Measurements from ENCODE around the gene CCDC85C. TPM values are rescaled to one million over a fixed set of nuclear protein-coding genes. Genes with fewer than 3 reads are reported as not detected.

CCDC85C gene
- total RNA-seq, 1 experiment from 2014 or later: 35.8 TPM

- TF ChIP-seq ARID4B (CRISPR knock-in tag; IDR thresholded peaks at IDR 0.05; ENCODE audit: borderline replicate concordance): peak; percentile 99
- TF ChIP-seq PRDM15 (CRISPR knock-in tag; IDR thresholded peaks at IDR 0.05): peak; percentile 82
- peak; percentile 96 for TF ChIP-seq NR1H2 (CRISPR knock-in tag; IDR thresholded peaks at IDR 0.05)
- TF ChIP-seq CREB1 (CRISPR knock-in tag; IDR thresholded peaks at IDR 0.05): peak; percentile 96
- TF ChIP-seq NFATC4 (CRISPR knock-in tag; IDR thresholded peaks at IDR 0.05): no peak
- peak; percentile 99 for TF ChIP-seq ELF4 (CRISPR knock-in tag; IDR thresholded peaks at IDR 0.05; ENCODE audit: low read depth)
- TF ChIP-seq CTCF (IDR thresholded peaks at IDR 0.05): no peak
- TF ChIP-seq, protein P1, sequence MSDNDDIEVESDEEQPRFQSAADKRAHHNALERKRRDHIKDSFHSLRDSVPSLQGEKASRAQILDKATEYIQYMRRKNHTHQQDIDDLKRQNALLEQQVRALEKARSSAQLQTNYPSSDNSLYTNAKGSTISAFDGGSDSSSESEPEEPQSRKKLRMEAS (CRISPR knock-in tag; IDR thresholded peaks at IDR 0.05): peak; percentile 98
- 0 out of 2 replicates have a peak, but pooled peaks have one; percentile 3 for TF ChIP-seq ERG (CRISPR knock-in tag; IDR thresholded peaks at IDR 0.05)
These were observed at the start of gene CCDC85C (continued) for GRCh38 chr14:99603471-99604277.

DNA sequence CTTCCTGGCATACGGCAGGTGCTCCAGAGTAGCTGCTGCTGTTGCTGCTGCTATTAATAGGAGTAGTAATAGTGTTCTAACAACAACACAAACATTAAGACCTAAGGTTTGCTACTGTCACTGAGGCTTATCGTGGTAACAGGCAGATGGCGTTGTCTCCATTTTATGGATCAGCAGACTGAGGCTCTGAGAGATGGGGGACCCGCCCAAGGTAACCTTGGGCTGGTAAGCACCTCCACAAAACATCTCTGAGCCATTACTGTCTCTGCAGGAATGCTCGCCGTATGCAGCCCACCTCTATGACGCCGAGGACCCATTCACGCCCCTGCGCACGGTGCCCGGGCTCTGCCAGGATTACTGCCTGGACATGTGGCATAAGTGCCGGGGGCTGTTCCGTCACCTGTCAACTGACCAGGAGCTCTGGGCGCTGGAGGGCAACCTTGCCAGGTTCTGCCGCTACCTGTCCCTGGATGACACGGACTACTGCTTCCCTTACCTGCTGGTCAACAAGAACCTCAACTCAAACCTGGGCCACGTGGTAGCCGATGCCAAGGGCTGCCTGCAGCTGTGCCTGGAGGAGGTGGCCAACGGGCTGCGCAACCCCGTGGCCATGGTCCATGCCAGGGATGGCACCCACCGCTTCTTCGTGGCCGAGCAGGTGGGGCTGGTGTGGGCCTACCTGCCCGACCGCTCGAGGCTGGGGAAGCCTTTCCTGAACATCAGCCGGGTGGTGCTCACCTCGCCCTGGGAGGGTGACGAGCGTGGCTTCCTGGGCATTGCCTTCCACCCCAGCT is 48.1 kb upstream of the CCDC85C start:
- no peaks in the 10 kb centered on the region for H3K4me1 Mint-ChIP-seq
- no peak overlapping the region for H3K4me3 Mint-ChIP-seq
- H3K27ac Mint-ChIP-seq: no peak overlapping the region
- ATAC-seq (no peak), DNase-seq (ENCODE audit: low spot score) (no peak)
- ChIA-PET POLR2A (no interaction called here), CTCF (interaction anchor here (1.3 kb wide), 1 partner anchor 24 kb away, joined by 6 read pairs; no protein-coding TSS in a partner anchor)
- H3K9me3 Mint-ChIP-seq: no peaks in the 10 kb centered on the region
- no peaks in the 10 kb centered on the region for H3K36me3 Mint-ChIP-seq
- H3K27me3 Mint-ChIP-seq (ENCODE audit: low read depth): peaks cover 6% of the 10 kb centered on the region
- no peak for TF ChIP-seq E2F1 (CRISPR knock-in tag; IDR thresholded peaks at IDR 0.05)
- TF ChIP-seq ZNF512 (CRISPR knock-in tag; IDR thresholded peaks at IDR 0.05; ENCODE audit: borderline replicate concordance): no peak
- TF ChIP-seq, protein P2, sequence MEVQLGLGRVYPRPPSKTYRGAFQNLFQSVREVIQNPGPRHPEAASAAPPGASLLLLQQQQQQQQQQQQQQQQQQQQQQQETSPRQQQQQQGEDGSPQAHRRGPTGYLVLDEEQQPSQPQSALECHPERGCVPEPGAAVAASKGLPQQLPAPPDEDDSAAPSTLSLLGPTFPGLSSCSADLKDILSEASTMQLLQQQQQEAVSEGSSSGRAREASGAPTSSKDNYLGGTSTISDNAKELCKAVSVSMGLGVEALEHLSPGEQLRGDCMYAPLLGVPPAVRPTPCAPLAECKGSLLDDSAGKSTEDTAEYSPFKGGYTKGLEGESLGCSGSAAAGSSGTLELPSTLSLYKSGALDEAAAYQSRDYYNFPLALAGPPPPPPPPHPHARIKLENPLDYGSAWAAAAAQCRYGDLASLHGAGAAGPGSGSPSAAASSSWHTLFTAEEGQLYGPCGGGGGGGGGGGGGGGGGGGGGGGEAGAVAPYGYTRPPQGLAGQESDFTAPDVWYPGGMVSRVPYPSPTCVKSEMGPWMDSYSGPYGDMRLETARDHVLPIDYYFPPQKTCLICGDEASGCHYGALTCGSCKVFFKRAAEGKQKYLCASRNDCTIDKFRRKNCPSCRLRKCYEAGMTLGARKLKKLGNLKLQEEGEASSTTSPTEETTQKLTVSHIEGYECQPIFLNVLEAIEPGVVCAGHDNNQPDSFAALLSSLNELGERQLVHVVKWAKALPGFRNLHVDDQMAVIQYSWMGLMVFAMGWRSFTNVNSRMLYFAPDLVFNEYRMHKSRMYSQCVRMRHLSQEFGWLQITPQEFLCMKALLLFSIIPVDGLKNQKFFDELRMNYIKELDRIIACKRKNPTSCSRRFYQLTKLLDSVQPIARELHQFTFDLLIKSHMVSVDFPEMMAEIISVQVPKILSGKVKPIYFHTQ (CRISPR knock-in tag; IDR thresholded peaks at IDR 0.05): no peak
- TF ChIP-seq TEAD4 (CRISPR knock-in tag; IDR thresholded peaks at IDR 0.05): no peak
- TF ChIP-seq, protein P3, sequence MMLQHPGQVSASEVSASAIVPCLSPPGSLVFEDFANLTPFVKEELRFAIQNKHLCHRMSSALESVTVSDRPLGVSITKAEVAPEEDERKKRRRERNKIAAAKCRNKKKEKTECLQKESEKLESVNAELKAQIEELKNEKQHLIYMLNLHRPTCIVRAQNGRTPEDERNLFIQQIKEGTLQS (CRISPR knock-in tag; conservative IDR thresholded peaks at IDR 0.05): no peak
- no peak for TF ChIP-seq ZNF317 (CRISPR knock-in tag; IDR thresholded peaks at IDR 0.05; ENCODE audit: borderline replicate concordance, low read depth)
